HS-5 (cell line): Measurements from ENCODE around the gene RTN4.

Source experiments
- DNase-seq: peaks from one replicate; pipeline ENCODE4 v3.0.0-alpha.2; 2012; ENCODE audit warnings: low read depth

Gene RTN4

GRCh38 chr2:55033921-55034320 lies 16.3 kb downstream of the RTN4 start:
- DNase-seq, result no peak

GRCh38 chr2:55033076-55033742 lies 17.0 kb downstream of the RTN4 start:
- DNase-seq, result no peak

- no peak for DNase-seq
These were observed 18.7 kb downstream of the RTN4 start for GRCh38 chr2:55031505-55031904.

GRCh38 chr2:55030766-55031165 lies 19.5 kb downstream of the RTN4 start:
- DNase-seq, result no peak

- no peak for DNase-seq
These were observed 21.2 kb downstream of the RTN4 start for GRCh38 chr2:55029098-55029497.

- no peak for DNase-seq
These were observed 23.0 kb downstream of the RTN4 start for GRCh38 chr2:55027226-55027625.

GRCh38 chr2:55026202-55026601 lies 24.0 kb downstream of the RTN4 start:
- DNase-seq, result no peak

GRCh38 chr2:55025627-55026026 lies 24.6 kb downstream of the RTN4 start:
- DNase-seq, result no peak

- DNase-seq, result no peak
These were observed 25.2 kb downstream of the RTN4 start for GRCh38 chr2:55025082-55025481.

- no peak for DNase-seq
These were observed 27.8 kb downstream of the RTN4 start for GRCh38 chr2:55022476-55022875.

GRCh38 chr2:55019526-55020258 lies 30.6 kb downstream of the RTN4 start:
- DNase-seq, result peak; percentile 43

GRCh38 chr2:55018619-55019018 lies 31.6 kb downstream of the RTN4 start:
- no peak for DNase-seq

GRCh38 chr2:55017880-55018279 lies 32.4 kb downstream of the RTN4 start:
- DNase-seq, result no peak

- DNase-seq, result no peak
These were observed 32.8 kb downstream of the RTN4 start for GRCh38 chr2:55017428-55017827.

- peak; percentile 58 for DNase-seq
These were observed 35.0 kb downstream of the RTN4 start for GRCh38 chr2:55014962-55015939.

GRCh38 chr2:55013936-55014335 lies 36.3 kb downstream of the RTN4 start:
- DNase-seq, result no peak

GRCh38 chr2:55012672-55013484 lies 37.4 kb downstream of the RTN4 start:
- DNase-seq, result no peak

- DNase-seq, result no peak
These were observed 38.2 kb downstream of the RTN4 start for GRCh38 chr2:55011831-55012671.

- DNase-seq, result no peak
These were observed 39.3 kb downstream of the RTN4 start for GRCh38 chr2:55010915-55011314.

GRCh38 chr2:55010149-55010591 lies 40.1 kb downstream of the RTN4 start:
- no peak for DNase-seq
